ENCODE data around the gene CDH20.

- TF ChIP-seq, protein P1, sequence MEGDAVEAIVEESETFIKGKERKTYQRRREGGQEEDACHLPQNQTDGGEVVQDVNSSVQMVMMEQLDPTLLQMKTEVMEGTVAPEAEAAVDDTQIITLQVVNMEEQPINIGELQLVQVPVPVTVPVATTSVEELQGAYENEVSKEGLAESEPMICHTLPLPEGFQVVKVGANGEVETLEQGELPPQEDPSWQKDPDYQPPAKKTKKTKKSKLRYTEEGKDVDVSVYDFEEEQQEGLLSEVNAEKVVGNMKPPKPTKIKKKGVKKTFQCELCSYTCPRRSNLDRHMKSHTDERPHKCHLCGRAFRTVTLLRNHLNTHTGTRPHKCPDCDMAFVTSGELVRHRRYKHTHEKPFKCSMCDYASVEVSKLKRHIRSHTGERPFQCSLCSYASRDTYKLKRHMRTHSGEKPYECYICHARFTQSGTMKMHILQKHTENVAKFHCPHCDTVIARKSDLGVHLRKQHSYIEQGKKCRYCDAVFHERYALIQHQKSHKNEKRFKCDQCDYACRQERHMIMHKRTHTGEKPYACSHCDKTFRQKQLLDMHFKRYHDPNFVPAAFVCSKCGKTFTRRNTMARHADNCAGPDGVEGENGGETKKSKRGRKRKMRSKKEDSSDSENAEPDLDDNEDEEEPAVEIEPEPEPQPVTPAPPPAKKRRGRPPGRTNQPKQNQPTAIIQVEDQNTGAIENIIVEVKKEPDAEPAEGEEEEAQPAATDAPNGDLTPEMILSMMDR (conservative IDR thresholded peaks at IDR 0.05 in 1 of 2, IDR thresholded peaks at IDR 0.05 in 1 of 2; ENCODE audit: low read depth in 1 of 2, low read length in 2 of 2) = no peak
- no peak for TF ChIP-seq EZH2 (IDR thresholded peaks at IDR 0.05; ENCODE audit: low read length, missing control alignments)
Observed at GRCh38 chr18:61337527-61337926, 4.3 kb downstream of the CDH20 start.

Data from fibroblast of lung (primary cell).